ENCODE measurements around the gene SDCCAG8.

GRCh38 chr1:243234978-243235647 lies 20.7 kb upstream of the SDCCAG8 start:
- no peak for TF ChIP-seq POLR2A (IDR thresholded peaks at IDR 0.05)
- no peak for TF ChIP-seq CTCF (IDR thresholded peaks at IDR 0.05)

Measured in esophagus squamous epithelium (tissue), 4 donors.